Panc1 (cell line): ENCODE measurements around the gene TNFRSF18. TPM values are rescaled to one million over a fixed set of nuclear protein-coding genes. Genes with fewer than 3 reads are reported as not detected.

Experiments used
- ATAC-seq: fragments of 200-7000 bp; cut with Tn5 transposase; 2 replicates; pipeline ENCODE4 v1.9.1; 2020; ENCODE audit warnings: mild to moderate bottlenecking, moderate library complexity
- BruUV-seq: library from RNA; stranded (reverse); fragments of 400-500 nt; replicated peaks from 2 replicates; lab custom pipeline; 2021; lab: Mats Ljungman, UMichigan
- CTCF ChIA-PET: fragments of 300-600 bp; sonication (Branson Sonifier 250); formaldehyde crosslinking; loops from one replicate; lab custom pipeline; 2022; ENCODE audit warnings: antibody characterized with exemption; lab: Charles Lee
- POLR2A ChIA-PET: fragments of 300-600 bp; sonication (Branson Sonifier 250); formaldehyde crosslinking; loops from one replicate; lab custom pipeline; 2022; ENCODE audit warnings: antibody characterized with exemption; lab: Charles Lee
- DNase-seq: peaks from one replicate; pipeline ENCODE4 v3.0.0-alpha.2; 2010; ENCODE audit warnings: low read depth, low spot score
- H3K27ac ChIP-seq: 2 replicates; pipeline ENCODE4 v1.5.1; 2011; ENCODE audit warnings: mild to moderate bottlenecking, low read length, inconsistent platforms
- H3K27me3 ChIP-seq: fragments of 200-500 bp; sonication (Bioruptor generic); 2 replicates; pipeline ENCODE4 v1.6.0; 2014; ENCODE audit warnings: low read length, inconsistent platforms; ENCODE audit not compliant: control insufficient read depth, insufficient read depth
- H3K36me3 ChIP-seq: fragments of 200-500 bp; sonication (Bioruptor generic); 2 replicates; pipeline ENCODE4 v1.5.1; 2014; ENCODE audit warnings: inconsistent platforms, mild to moderate bottlenecking, low read length, moderate library complexity; ENCODE audit not compliant: control insufficient read depth, insufficient read depth
- H3K4me1 ChIP-seq: 2 replicates; pipeline ENCODE4 v1.5.1; 2011; ENCODE audit warnings: inconsistent platforms, mild to moderate bottlenecking, low read length, moderate library complexity; ENCODE audit not compliant: control insufficient read depth, insufficient read depth
- H3K4me3 ChIP-seq, 2 experiments: 2 replicates each; pipeline ENCODE4 v1.5.1; 2011 to 2012; ENCODE audit warnings: low read depth in 2 of 2, low read length in 2 of 2, mild to moderate bottlenecking in 2 of 2, inconsistent platforms in 1 of 2, moderate library complexity in 1 of 2
- H3K9me3 ChIP-seq: fragments of 200-500 bp; sonication (Bioruptor generic); 2 replicates; pipeline ENCODE4 v1.5.1; 2014; ENCODE audit warnings: low read depth, mild to moderate bottlenecking, inconsistent platforms, low read length, moderate library complexity; ENCODE audit not compliant: control insufficient read depth, insufficient read depth
- POLR2AphosphoS5 ChIP-seq: IDR thresholded peaks from 2 replicates; pipeline ENCODE4 v1.6.1; 2012; ENCODE audit warnings: mild to moderate bottlenecking, low read depth, low read length, moderate library complexity
- REST ChIP-seq, 2 experiments: IDR thresholded peaks; 2 replicates each; pipeline ENCODE4 v1.6.1; 2011 to 2012; ENCODE audit warnings: low read depth in 2 of 2, control low read depth in 1 of 2, low read length in 1 of 2, mild to moderate bottlenecking in 1 of 2, moderate library complexity in 1 of 2; ENCODE audit not compliant: insufficient read depth in 1 of 2
- SIN3A ChIP-seq: IDR thresholded peaks from 2 replicates; pipeline ENCODE4 v1.6.1; 2012; ENCODE audit warnings: low read depth, mild to moderate bottlenecking, low read length, moderate library complexity, borderline replicate concordance; ENCODE audit not compliant: insufficient read depth
- in situ Hi-C: cut with HindIII; loops from 2 replicates; pipeline ENCODE4 v1.10.0; 2016; ENCODE audit warnings: low sequenced_read_pairs, low pct_unique_long_range_greater_than_20kb
- intact Hi-C: fragments of 100-400 bp; cut with micrococcal nuclease; formaldehyde crosslinking; loops from one replicate; pipeline ENCODE4 v1.10.0; 2022; ENCODE audit not compliant: unreplicated experiment
- total RNA-seq: library from RNA; stranded (reverse); gene quantifications from one replicate; pipeline ENCODE4 v1.2.1, GENCODE V29; 2021; ENCODE audit not compliant: unreplicated experiment
- TF ChIP-seq, protein P1 (sequence below): fragments of 450-650 bp; IDR thresholded peaks from 2 replicates; pipeline ENCODE4 v1.5.1; 2017; ENCODE audit warnings: mild to moderate bottlenecking

The TNFRSF18 gene
- total RNA-seq, 1 experiment from 2014 or later: 4.3 TPM

DNA sequence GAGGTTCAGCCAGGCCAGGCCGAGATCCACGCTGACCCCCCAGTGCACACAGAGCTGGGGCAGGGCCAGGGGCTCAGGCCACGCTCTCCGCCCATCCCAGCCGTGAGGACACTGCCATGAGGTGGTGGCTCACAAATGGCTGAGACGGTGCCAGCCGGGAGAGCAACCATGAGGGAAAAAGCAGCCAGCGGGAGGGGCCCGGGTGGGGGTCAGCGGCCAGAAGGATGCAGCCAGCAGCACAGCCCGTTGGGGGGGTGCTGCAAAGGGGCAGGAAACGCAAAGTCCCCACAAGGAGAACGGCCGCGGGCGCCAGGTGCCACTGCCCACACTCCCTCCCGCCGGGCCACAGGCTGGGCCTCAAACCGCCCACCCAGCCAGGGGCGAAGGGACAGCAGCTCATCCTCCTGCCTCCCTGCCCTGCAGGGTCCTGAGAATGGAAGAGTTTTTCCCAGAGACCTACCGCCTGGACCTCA lies 24.4 kb downstream of the TNFRSF18 start:
- ChIA-PET CTCF (interaction anchor here (0.5 kb wide), 1 partner anchor 173 kb away, joined by 3 read pairs; no protein-coding TSS in a partner anchor), POLR2A (no interaction called here)
- Histone ChIP-seq H3K4me3 (no peak overlapping the region), H3K9me3 (no peaks in the 10 kb centered on the region), H3K27me3 (no peaks in the 10 kb centered on the region), H3K4me1 (no peaks in the 10 kb centered on the region), H3K36me3 (no peaks in the 10 kb centered on the region), H3K27ac (no peak overlapping the region)
- BruUV-seq: no TSS peak
- intact Hi-C loops: loop anchor here (10.0 kb wide), 1 partner anchor 57 kb away; no protein-coding TSS in a partner anchor
- ATAC-seq (no peak), DNase-seq (no peak)
- TF ChIP-seq POLR2AphosphoS5: no peak
- TF ChIP-seq SIN3A: no peak
- TF ChIP-seq, protein P1, sequence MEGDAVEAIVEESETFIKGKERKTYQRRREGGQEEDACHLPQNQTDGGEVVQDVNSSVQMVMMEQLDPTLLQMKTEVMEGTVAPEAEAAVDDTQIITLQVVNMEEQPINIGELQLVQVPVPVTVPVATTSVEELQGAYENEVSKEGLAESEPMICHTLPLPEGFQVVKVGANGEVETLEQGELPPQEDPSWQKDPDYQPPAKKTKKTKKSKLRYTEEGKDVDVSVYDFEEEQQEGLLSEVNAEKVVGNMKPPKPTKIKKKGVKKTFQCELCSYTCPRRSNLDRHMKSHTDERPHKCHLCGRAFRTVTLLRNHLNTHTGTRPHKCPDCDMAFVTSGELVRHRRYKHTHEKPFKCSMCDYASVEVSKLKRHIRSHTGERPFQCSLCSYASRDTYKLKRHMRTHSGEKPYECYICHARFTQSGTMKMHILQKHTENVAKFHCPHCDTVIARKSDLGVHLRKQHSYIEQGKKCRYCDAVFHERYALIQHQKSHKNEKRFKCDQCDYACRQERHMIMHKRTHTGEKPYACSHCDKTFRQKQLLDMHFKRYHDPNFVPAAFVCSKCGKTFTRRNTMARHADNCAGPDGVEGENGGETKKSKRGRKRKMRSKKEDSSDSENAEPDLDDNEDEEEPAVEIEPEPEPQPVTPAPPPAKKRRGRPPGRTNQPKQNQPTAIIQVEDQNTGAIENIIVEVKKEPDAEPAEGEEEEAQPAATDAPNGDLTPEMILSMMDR: no peak
- no peak for TF ChIP-seq REST (IDR thresholded peaks at IDR 0.05; ENCODE audit: insufficient read depth in 1 of 2, low read depth in 2 of 2, low read length in 1 of 2)
- in situ Hi-C loops: no loop called here

DNA sequence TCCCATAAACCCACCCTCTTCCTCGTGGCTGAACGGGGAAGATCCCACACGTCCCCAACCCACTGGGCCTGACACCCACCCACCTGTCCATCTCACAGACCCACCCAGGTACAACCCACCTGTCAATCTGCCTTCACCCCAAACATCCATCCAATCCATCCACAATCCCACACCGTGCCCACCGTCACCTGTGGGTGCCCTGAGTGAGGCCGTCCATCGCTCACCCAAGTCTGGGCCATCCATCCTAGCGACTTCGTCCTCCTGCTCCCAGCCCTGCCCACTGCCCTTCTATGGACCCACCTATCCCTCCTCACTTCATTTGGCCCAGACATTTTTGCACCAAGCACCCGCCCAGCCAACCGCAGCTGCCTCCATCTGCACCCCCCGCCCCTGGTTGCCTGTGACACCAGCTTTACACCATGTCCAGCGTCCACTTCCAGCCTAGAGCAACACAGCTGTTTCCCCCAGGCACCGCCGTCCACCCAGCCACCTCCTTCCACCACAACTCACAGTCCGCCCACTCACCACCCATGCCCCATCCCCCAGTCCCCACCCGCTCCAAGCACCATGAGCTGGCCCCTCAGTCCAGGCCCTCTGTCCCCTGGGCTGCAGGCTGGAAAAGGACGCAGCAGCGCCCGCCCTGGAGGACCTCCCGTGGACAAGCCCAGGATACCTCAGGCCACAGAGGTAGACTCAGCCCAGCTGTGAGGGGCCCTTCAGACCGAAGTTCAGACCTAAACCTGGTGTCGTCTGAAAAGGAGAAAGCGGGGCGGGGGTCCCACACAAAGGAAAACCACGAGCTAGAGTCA lies 25.1 kb downstream of the TNFRSF18 start:
- ATAC-seq (no peak), DNase-seq (no peak)
- no peaks in the 10 kb centered on the region for H3K4me1 ChIP-seq
- no peaks in the 10 kb centered on the region for H3K9me3 ChIP-seq
- H3K36me3 ChIP-seq: no peaks in the 10 kb centered on the region
- CTCF ChIA-PET: interaction anchor here (0.5 kb wide), 1 partner anchor 173 kb away, joined by 3 read pairs; no protein-coding TSS in a partner anchor
- in situ Hi-C loops (no loop called here), intact Hi-C loops (loop anchor here (10.0 kb wide), 1 partner anchor 57 kb away; no protein-coding TSS in a partner anchor)
- no peaks in the 10 kb centered on the region for H3K27me3 ChIP-seq
- no peak overlapping the region for H3K4me3 ChIP-seq
- POLR2A ChIA-PET: no interaction called here
- TF ChIP-seq, protein P1: no peak
- TF ChIP-seq POLR2AphosphoS5: no peak
- TF ChIP-seq REST (IDR thresholded peaks at IDR 0.05; ENCODE audit: insufficient read depth in 1 of 2, low read depth in 2 of 2, low read length in 1 of 2): no peak
- no peak for TF ChIP-seq SIN3A
- no TSS peak for BruUV-seq
- no peak overlapping the region for H3K27ac ChIP-seq
